ENCODE results near the gene CAVIN1.
"Not testable (repeated sequence)": the region's sequence is repeated elsewhere in the genome, so short reads cannot be mapped to it uniquely, and the experiment has no call there.

The CAVIN1 gene

GRCh38 chr17:42378959-42379594 lies 44.0 kb downstream of the CAVIN1 start:
- no peak for DNase-seq (ENCODE audit: low spot score)

- no peak for DNase-seq (ENCODE audit: low spot score)
Measured at GRCh38 chr17:42378359-42378958, 44.6 kb downstream of the CAVIN1 start.

- DNase-seq (ENCODE audit: low spot score) = no peak
Measured at GRCh38 chr17:42373896-42374295, 49.2 kb downstream of the CAVIN1 start.

- DNase-seq (ENCODE audit: low spot score) = no peak
Measured at GRCh38 chr17:42372142-42372541, 50.9 kb downstream of the CAVIN1 start.

GRCh38 chr17:42368797-42369561 lies 54.1 kb downstream of the CAVIN1 start:
- not testable (repeated sequence) for DNase-seq (ENCODE audit: low spot score)

- DNase-seq (ENCODE audit: low spot score) = not testable (repeated sequence)
Measured at GRCh38 chr17:42368310-42368709, 54.7 kb downstream of the CAVIN1 start.

- not testable (repeated sequence) for DNase-seq (ENCODE audit: low spot score)
Measured at GRCh38 chr17:42366176-42367023, 56.7 kb downstream of the CAVIN1 start.

- DNase-seq (ENCODE audit: low spot score) = no peak
Measured at GRCh38 chr17:42365136-42365535, 57.9 kb downstream of the CAVIN1 start.

GRCh38 chr17:42363767-42364585 lies 59.1 kb downstream of the CAVIN1 start:
- DNase-seq (ENCODE audit: low spot score) = no peak

- DNase-seq (ENCODE audit: low spot score) = no peak
Measured at GRCh38 chr17:42363231-42363630, 59.8 kb downstream of the CAVIN1 start.

GRCh38 chr17:42362245-42362961 lies 60.7 kb downstream of the CAVIN1 start:
- DNase-seq (ENCODE audit: low spot score) = no peak

GRCh38 chr17:42361781-42362186 lies 61.3 kb downstream of the CAVIN1 start:
- DNase-seq (ENCODE audit: low spot score) = no peak

- not testable (repeated sequence) for DNase-seq (ENCODE audit: low spot score)
Measured at GRCh38 chr17:42360388-42360787, 62.7 kb downstream of the CAVIN1 start.

- DNase-seq (ENCODE audit: low spot score) = no peak
Measured at GRCh38 chr17:42359133-42359532, 63.9 kb downstream of the CAVIN1 start.

- no peak for DNase-seq (ENCODE audit: low spot score)
Measured at GRCh38 chr17:42358434-42358833, 64.6 kb downstream of the CAVIN1 start.

- DNase-seq (ENCODE audit: low spot score) = no peak
Measured at GRCh38 chr17:42354956-42355843, 67.9 kb downstream of the CAVIN1 start.
